SK-N-SH (cell line): Measurements from ENCODE around the gene TCHH. TPM values are rescaled to one million over a fixed set of nuclear protein-coding genes. Genes with fewer than 3 reads are reported as not detected.

Experiments
- CTCF ChIA-PET: fragments of 300-600, 350-600 bp; formaldehyde crosslinking; extraction: SDS; loops from one replicate; lab custom pipeline; 2021; lab: Yijun Ruan, JAX
- POLR2A ChIA-PET: fragments of 350-600 bp; sonication (Branson Sonifier 250); formaldehyde crosslinking; extraction: SDS; loops from one replicate; lab custom pipeline; 2020; ENCODE audit warnings: antibody characterized with exemption, inconsistent platforms; lab: Yijun Ruan, JAX
- DNase-seq: peaks from one replicate; pipeline ENCODE4 v3.0.0; 2012
- H2AFZ ChIP-seq: fragments of 200-600 bp; sonication (generic); 2 replicates; pipeline ENCODE4 v1.8.1; 2016; ENCODE audit warnings: antibody characterized with exemption, mild to moderate bottlenecking, low read depth
- H3F3A ChIP-seq: fragments of 200-600 bp; sonication (generic); replicated peaks from 2 replicates; pipeline ENCODE3; 2016; ENCODE audit warnings: antibody characterized with exemption, mild to moderate bottlenecking; ENCODE audit not compliant: insufficient read depth
- H3K27ac ChIP-seq, 2 experiments: fragments of 200-500 bp in 1 of 2; fragments of 200-600 bp in 1 of 2; sonication (Bioruptor generic) in 1 of 2; sonication (generic), shearing (Covaris generic) in 1 of 2; 2 replicates each; pipeline versions ENCODE4 v1.5.1 to v1.6.1; 2014 to 2016; ENCODE audit warnings: low read depth in 2 of 2, inconsistent platforms in 1 of 2, low read length in 1 of 2, mild to moderate bottlenecking in 1 of 2, mixed read lengths in 1 of 2
- H3K27me3 ChIP-seq: fragments of 200-600 bp; sonication (generic), shearing (Covaris generic); 2 replicates; pipeline ENCODE4 v1.6.1; 2016; ENCODE audit warnings: mixed run types; ENCODE audit not compliant: insufficient read depth
- H3K36me3 ChIP-seq, 2 experiments: fragments of 200-500 bp in 1 of 2; fragments of 200-600 bp in 1 of 2; sonication (Bioruptor generic) in 1 of 2; sonication (generic) in 1 of 2; replicated peaks in 1 of 2; 2 replicates each; pipeline versions ENCODE3 to v1.5.1; 2014 to 2016; ENCODE audit warnings: low read length in 1 of 2, mild to moderate bottlenecking in 1 of 2; ENCODE audit not compliant: insufficient read depth in 2 of 2, control insufficient read depth in 1 of 2
- H3K4me1 ChIP-seq, 2 experiments: fragments of 200-500 bp in 1 of 2; fragments of 200-600 bp in 1 of 2; sonication (Bioruptor generic) in 1 of 2; sonication (generic), shearing (Covaris generic) in 1 of 2; 2 replicates each; pipeline versions ENCODE4 v1.5.1 to v1.6.1; 2014 to 2016; ENCODE audit warnings: low read depth in 1 of 2, low read length in 1 of 2, mixed run types in 1 of 2; ENCODE audit not compliant: insufficient read depth in 2 of 2, control insufficient read depth in 1 of 2
- H3K4me2 ChIP-seq: fragments of 200-600 bp; sonication (generic), shearing (Covaris generic); 2 replicates; pipeline ENCODE4 v1.6.1; 2017; ENCODE audit warnings: mixed run types
- H3K4me3 ChIP-seq, 2 experiments: fragments of 200-500 bp in 1 of 2; fragments of 200-600 bp in 1 of 2; sonication (Bioruptor generic) in 1 of 2; sonication (generic), shearing (Covaris generic) in 1 of 2; 2 replicates each; pipeline versions ENCODE4 v1.5.1 to v1.8.1; 2014 to 2016; ENCODE audit warnings: low read depth in 2 of 2, inconsistent platforms in 1 of 2, low read length in 1 of 2, mild to moderate bottlenecking in 1 of 2, mixed read lengths in 1 of 2, moderate library complexity in 1 of 2
- H3K79me2 ChIP-seq: fragments of 200-600 bp; sonication (generic); 2 replicates; pipeline ENCODE4 v1.8.1; 2017; ENCODE audit warnings: mild to moderate bottlenecking; ENCODE audit not compliant: insufficient read depth
- H3K9ac ChIP-seq: fragments of 200-600 bp; sonication (generic); 2 replicates; pipeline ENCODE4 v1.6.1; 2017; ENCODE audit warnings: mixed run types
- H3K9me2 ChIP-seq: fragments of 200-600 bp; sonication (generic); 2 replicates; pipeline ENCODE4 v1.6.1; 2017; ENCODE audit warnings: mixed run types
- H3K9me3 ChIP-seq: fragments of 200-600 bp; sonication (generic); 2 replicates; pipeline ENCODE4 v1.6.1; 2017; ENCODE audit warnings: mixed run types, mild to moderate bottlenecking, moderate library complexity
- H4K20me1 ChIP-seq: fragments of 200-600 bp; sonication (generic); 2 replicates; pipeline ENCODE4 v1.6.1; 2017; ENCODE audit warnings: mild to moderate bottlenecking, mixed run types; ENCODE audit not compliant: insufficient read depth
- CHD2 ChIP-seq: fragments of 150-350 bp; IDR thresholded peaks from 2 replicates; pipeline ENCODE4 v1.6.1; 2018; ENCODE audit warnings: low read length; ENCODE audit not compliant: partially characterized antibody
- ELF1 ChIP-seq: IDR thresholded peaks from 2 replicates; pipeline ENCODE4 v1.4.0; 2012
- EZH2phosphoT487 ChIP-seq: fragments of 200-600 bp; sonication (generic); IDR thresholded peaks from 2 replicates; pipeline ENCODE4 v1.6.1; 2017; ENCODE audit warnings: low read depth, mixed run types, mild to moderate bottlenecking, antibody characterized with exemption, moderate library complexity, borderline replicate concordance
- FOXJ3 ChIP-seq: sonication (generic); formaldehyde crosslinking; IDR thresholded peaks from 2 replicates; pipeline ENCODE4 v1.5.1; 2020; ENCODE audit warnings: mild to moderate bottlenecking, missing genetic modification reagents
- FOXM1 ChIP-seq: IDR thresholded peaks from 2 replicates; pipeline ENCODE4 v1.4.0; 2012; ENCODE audit warnings: low read depth, mild to moderate bottlenecking
- JUND ChIP-seq: IDR thresholded peaks from 2 replicates; pipeline ENCODE4 v1.4.0; 2012
- MXI1 ChIP-seq: IDR thresholded peaks from 2 replicates; pipeline ENCODE4 v1.6.1; 2012; ENCODE audit warnings: mild to moderate bottlenecking, low read depth, low read length, improper control_type of control experiment
- NRF1 ChIP-seq: IDR thresholded peaks from 2 replicates; pipeline ENCODE4 v1.6.1; 2012; ENCODE audit warnings: low read depth, mild to moderate bottlenecking, low read length
- POLR2AphosphoS5 ChIP-seq: IDR thresholded peaks from 2 replicates; pipeline ENCODE4 v1.6.1; 2012; ENCODE audit warnings: low read depth, low read length
- RCOR1 ChIP-seq: fragments of 150-350 bp; IDR thresholded peaks from 2 replicates; pipeline ENCODE4 v1.6.1; 2017; ENCODE audit warnings: antibody characterized with exemption, low read length
- RFX5 ChIP-seq: IDR thresholded peaks from 2 replicates; pipeline ENCODE4 v1.6.1; 2012; ENCODE audit warnings: mild to moderate bottlenecking, improper control_type of control experiment, low read length
- SIN3A ChIP-seq: IDR thresholded peaks from 2 replicates; pipeline ENCODE4 v1.6.1; 2012; ENCODE audit warnings: low read depth, mild to moderate bottlenecking, low read length, moderate library complexity, borderline replicate concordance
- SMC3 ChIP-seq: IDR thresholded peaks from 2 replicates; pipeline ENCODE4 v1.6.1; 2012; ENCODE audit warnings: low read depth, low read length, improper control_type of control experiment
- TAF1 ChIP-seq: IDR thresholded peaks from 2 replicates; pipeline ENCODE4 v1.6.1; 2012; ENCODE audit warnings: low read depth, mild to moderate bottlenecking, low read length, moderate library complexity, borderline replicate concordance
- TCF12 ChIP-seq: IDR thresholded peaks from 2 replicates; pipeline ENCODE4 v1.4.0; 2012
- TEAD4 ChIP-seq: IDR thresholded peaks from 2 replicates; pipeline ENCODE4 v1.4.0; 2012; ENCODE audit warnings: mild to moderate bottlenecking, borderline replicate concordance; ENCODE audit not compliant: insufficient read depth
- WGBS: methylation state at CpG from one replicate; pipeline ENCODE4 v1.1.6; 2017; ENCODE audit warnings: low lambda C conversion rate; 5-methylcytosine and 5-hydroxymethylcytosine counted together
- polyA plus RNA-seq, 3 experiments: library from polyadenylated mRNA; depleted of rRNA; stranded (reverse); fragments of >200 nt; gene quantifications; 2 replicates each; pipeline ENCODE4 v1.2.3, GENCODE V29; 2012
- TF ChIP-seq, protein P1 (sequence below): IDR thresholded peaks from 2 replicates; pipeline ENCODE4 v1.4.0; 2012; ENCODE audit warnings: low read depth, borderline replicate concordance
- TF ChIP-seq, protein P2 (sequence below): fragments of 150-350 bp; IDR thresholded peaks from 2 replicates; pipeline ENCODE4 v1.6.1; 2017; ENCODE audit warnings: antibody characterized with exemption, low read length, low read depth, borderline replicate concordance
- TF ChIP-seq, protein P3 (sequence below): fragments of 150-350 bp; IDR thresholded peaks from 2 replicates; pipeline ENCODE4 v1.6.1; 2016; ENCODE audit warnings: mild to moderate bottlenecking, low read depth, low read length

The TCHH gene
- polyA plus RNA-seq, 1 of the 3 experiments (the other 2 are of a cell fraction) = not detected

DNA sequence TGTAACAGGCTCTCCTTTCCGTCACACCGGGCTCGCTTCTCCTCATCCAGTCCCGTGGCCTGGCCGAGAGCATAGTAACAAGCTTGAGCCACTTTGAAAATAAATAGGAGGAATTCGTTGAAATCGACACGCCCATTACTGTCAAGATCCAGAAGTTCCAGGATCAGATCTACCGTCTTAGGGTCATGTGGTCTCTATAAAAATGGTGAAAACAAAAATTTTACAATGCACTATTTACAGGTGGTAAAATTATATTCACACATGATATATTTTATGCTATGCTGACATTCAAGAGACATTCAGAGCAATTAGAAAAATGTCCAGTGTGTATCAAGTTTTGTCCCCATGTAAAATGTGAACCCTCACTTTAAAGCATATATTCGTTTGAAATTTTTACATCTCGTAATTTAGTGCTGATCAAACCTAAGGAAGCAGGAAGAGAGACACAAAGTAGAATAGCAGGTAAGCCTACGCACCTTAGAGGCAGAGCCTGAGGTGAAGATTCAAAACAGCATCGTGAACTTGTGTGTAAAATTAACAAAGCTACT lies 2.3 kb downstream of the TCHH start:
- Histone ChIP-seq H3K4me3 (no peak overlapping the region), H4K20me1 (no peaks in the 10 kb centered on the region), H3K79me2 (no peaks in the 10 kb centered on the region), H3K9me3 (no peaks in the 10 kb centered on the region), H3F3A (peaks cover 2% of the 10 kb centered on the region), H3K4me2 (peak overlapping the region; percentile 95; the same call in 1 of the 2 replicates), H3K9ac (no peak overlapping the region), H3K27ac (no peak overlapping the region), H2AFZ (no peak overlapping the region), H3K4me1 (peaks cover 0 to 12% of the 10 kb centered on the region in 2 experiments; a peak in 1 of 4 replicates), H3K9me2 (no peaks in the 10 kb centered on the region), H3K36me3 (no peaks in the 10 kb centered on the region), H3K27me3 (peaks cover 78% of the 10 kb centered on the region)
- 14% methylated on average over 13 of the region's 13 CpGs for WGBS
- TF ChIP-seq RFX5 (no peak), TCF12 (no peak), NRF1 (no peak), FOXJ3 (CRISPR knock-in tag) (no peak), ELF1 (no peak), TAF1 (no peak), TEAD4 (no peak), MXI1 (no peak)
- TF ChIP-seq, protein P1, sequence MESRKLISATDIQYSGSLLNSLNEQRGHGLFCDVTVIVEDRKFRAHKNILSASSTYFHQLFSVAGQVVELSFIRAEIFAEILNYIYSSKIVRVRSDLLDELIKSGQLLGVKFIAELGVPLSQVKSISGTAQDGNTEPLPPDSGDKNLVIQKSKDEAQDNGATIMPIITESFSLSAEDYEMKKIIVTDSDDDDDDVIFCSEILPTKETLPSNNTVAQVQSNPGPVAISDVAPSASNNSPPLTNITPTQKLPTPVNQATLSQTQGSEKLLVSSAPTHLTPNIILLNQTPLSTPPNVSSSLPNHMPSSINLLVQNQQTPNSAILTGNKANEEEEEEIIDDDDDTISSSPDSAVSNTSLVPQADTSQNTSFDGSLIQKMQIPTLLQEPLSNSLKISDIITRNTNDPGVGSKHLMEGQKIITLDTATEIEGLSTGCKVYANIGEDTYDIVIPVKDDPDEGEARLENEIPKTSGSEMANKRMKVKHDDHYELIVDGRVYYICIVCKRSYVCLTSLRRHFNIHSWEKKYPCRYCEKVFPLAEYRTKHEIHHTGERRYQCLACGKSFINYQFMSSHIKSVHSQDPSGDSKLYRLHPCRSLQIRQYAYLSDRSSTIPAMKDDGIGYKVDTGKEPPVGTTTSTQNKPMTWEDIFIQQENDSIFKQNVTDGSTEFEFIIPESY = no peak
- TF ChIP-seq, protein P2, sequence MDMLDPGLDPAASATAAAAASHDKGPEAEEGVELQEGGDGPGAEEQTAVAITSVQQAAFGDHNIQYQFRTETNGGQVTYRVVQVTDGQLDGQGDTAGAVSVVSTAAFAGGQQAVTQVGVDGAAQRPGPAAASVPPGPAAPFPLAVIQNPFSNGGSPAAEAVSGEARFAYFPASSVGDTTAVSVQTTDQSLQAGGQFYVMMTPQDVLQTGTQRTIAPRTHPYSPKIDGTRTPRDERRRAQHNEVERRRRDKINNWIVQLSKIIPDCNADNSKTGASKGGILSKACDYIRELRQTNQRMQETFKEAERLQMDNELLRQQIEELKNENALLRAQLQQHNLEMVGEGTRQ = no peak
- POLR2A ChIA-PET = no interaction called here
- CTCF ChIA-PET = no interaction called here
- no peak for DNase-seq

DNA sequence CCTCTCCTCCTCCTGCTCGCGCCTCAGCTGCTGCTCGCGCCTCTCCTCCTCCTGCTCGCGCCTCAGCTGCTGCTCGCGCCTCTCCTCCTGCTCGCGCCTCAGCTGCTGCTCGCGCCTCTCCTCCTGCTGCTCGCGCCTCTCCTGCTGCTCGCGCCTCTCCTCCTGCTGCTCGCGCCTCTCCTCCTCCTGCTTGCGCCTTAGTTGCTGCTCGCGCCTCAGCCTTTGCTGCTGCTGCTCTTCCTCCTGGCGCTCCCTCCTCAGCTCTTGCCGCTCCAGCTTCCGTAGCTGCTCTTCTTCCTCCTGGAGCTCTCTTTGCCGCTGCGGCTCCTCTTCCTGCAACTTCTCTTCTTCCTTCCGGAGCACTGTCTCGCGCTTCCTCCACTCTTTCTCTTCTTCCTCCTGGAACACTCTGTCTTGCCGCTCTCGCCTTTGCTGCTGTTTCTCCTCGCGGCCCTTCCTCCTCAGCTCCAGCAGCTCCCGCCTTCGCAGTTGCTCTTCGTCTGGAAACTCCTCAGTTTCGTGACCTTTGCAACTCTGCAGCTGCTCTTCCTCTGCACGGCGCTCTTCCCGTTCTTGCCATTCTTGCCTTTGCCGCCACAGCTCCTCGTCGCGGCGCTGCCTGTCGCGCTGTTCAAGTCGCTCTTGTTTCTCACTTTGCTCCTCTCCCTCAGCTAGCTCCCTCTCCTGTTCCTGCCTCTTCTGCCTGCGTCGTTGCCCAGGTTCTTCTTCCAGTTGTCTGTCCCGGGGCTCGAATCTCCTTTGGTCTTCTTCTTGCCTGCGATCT lies 3.0 kb downstream of the TCHH start:
- Histone ChIP-seq H3F3A (peaks cover 3% of the 10 kb centered on the region), H3K27ac (no peak overlapping the region), H3K79me2 (no peaks in the 10 kb centered on the region), H3K4me2 (peak overlapping the region; percentile 95; the same call in 1 of the 2 replicates), H3K9me3 (no peaks in the 10 kb centered on the region), H3K4me3 (peak overlapping the region in 1 of 2 experiments; percentile 29; a peak in 1 of 4 replicates), H3K9ac (no peak overlapping the region), H3K36me3 (no peaks in the 10 kb centered on the region), H4K20me1 (no peaks in the 10 kb centered on the region), H3K27me3 (peaks cover 85% of the 10 kb centered on the region), H3K9me2 (no peaks in the 10 kb centered on the region), H2AFZ (peak overlapping the region; percentile 56; the same call in 1 of the 2 replicates), H3K4me1 (peaks cover 0 to 12% of the 10 kb centered on the region in 2 experiments; a peak in 1 of 4 replicates)
- WGBS = 14% methylated on average over 43 of the region's 53 CpGs
- ChIA-PET POLR2A (no interaction called here), CTCF (no interaction called here)
- no peak for DNase-seq
- TF ChIP-seq, protein P3, sequence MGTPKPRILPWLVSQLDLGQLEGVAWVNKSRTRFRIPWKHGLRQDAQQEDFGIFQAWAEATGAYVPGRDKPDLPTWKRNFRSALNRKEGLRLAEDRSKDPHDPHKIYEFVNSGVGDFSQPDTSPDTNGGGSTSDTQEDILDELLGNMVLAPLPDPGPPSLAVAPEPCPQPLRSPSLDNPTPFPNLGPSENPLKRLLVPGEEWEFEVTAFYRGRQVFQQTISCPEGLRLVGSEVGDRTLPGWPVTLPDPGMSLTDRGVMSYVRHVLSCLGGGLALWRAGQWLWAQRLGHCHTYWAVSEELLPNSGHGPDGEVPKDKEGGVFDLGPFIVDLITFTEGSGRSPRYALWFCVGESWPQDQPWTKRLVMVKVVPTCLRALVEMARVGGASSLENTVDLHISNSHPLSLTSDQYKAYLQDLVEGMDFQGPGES = no peak
- TF ChIP-seq RFX5 (no peak), RCOR1 (no peak), SMC3 (no peak), POLR2AphosphoS5 (no peak), CHD2 (no peak), EZH2phosphoT487 (no peak), FOXM1 (no peak), FOXJ3 (CRISPR knock-in tag) (no peak), SIN3A (no peak), TCF12 (no peak), TAF1 (no peak), JUND (no peak)
- TF ChIP-seq, protein P1 = no peak
